ENCODE data around the gene MLPH. TPM values are rescaled to one million over a fixed set of nuclear protein-coding genes. Genes with fewer than 3 reads are reported as not detected.

MLPH gene
- total and polyA plus RNA-seq, 2 donors (not counting 1 experiment from before 2014, with no cell fraction given), result not detected

DNA sequence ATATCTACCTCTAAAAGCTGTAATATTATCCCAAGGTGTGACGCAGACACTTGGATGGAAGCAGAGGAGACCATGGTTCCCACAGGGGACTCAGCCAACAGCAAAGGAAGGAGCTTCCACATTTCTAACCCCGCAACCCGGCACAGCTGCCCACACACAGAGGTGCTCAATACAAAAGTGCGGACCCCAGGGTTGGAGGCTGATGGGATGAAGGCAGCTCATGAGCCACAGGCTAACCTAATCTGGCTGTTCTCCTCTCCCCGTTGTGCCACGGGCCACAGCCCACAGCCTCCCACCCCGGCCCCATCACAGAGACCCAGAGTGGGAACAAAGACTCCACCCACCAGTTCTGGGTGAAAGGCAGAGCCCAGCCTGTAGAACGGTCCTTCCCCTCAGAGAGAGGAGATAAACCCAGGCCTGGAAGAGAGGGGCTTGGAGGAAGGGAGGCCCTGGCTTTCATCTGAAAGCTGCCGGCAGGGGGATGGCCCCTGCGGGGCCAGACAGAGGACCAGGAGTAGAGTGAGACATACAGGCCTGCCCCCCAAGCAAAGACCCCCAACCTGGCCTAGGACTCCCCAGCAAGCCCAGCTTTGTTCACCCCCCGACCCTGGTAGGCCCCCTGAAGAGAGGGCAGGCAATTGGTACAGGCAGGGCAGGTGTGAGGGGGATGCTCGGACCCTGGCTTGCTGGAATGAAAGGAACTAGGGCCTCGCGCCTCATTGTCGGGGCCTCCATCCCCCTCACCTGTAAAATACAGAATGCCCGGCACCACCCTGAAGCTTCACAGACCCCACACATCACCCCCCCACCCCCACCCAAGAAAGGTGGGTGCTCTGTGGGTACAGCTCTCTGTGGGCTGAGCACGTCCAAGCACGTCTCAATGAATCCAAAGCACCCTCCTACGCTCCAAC lies 96.6 kb downstream of the MLPH start:
- intact Hi-C loops (cut with micrococcal nuclease), result loop anchor here (5.0 kb wide), 1 partner anchor 89 kb away; no protein-coding TSS in a partner anchor
- POLR2A ChIA-PET, result no interaction called here
- DNase-seq, result no peak
- CTCF ChIA-PET, result interaction anchor here (0.6 to 5.7 kb wide), 6 partner anchors 10 to 1253 kb away, joined by 3 to 88 read pairs (median 6); no protein-coding TSS in a partner anchor
- peaks cover 6% of the 10 kb centered on the region for H3K27me3 Mint-ChIP-seq
- no peak overlapping the region for H3K9ac ChIP-seq (ENCODE audit: low read length)
- H3K27ac Mint-ChIP-seq, result no peak overlapping the region
- no peak overlapping the region for H3K27ac ChIP-seq (ENCODE audit: low read length in 2 of 2)
- no peak overlapping the region for H3K4me3 Mint-ChIP-seq
- H3K27me3 ChIP-seq (replicated peaks in 1 of 4; ENCODE audit: control extremely low read depth in 1 of 4, control insufficient read depth in 3 of 4, insufficient read depth in 4 of 4, low read length in 3 of 4), result peaks cover 0 to 7% (median 0%) of the 10 kb centered on the region in 4 experiments
- TF ChIP-seq, protein P1, sequence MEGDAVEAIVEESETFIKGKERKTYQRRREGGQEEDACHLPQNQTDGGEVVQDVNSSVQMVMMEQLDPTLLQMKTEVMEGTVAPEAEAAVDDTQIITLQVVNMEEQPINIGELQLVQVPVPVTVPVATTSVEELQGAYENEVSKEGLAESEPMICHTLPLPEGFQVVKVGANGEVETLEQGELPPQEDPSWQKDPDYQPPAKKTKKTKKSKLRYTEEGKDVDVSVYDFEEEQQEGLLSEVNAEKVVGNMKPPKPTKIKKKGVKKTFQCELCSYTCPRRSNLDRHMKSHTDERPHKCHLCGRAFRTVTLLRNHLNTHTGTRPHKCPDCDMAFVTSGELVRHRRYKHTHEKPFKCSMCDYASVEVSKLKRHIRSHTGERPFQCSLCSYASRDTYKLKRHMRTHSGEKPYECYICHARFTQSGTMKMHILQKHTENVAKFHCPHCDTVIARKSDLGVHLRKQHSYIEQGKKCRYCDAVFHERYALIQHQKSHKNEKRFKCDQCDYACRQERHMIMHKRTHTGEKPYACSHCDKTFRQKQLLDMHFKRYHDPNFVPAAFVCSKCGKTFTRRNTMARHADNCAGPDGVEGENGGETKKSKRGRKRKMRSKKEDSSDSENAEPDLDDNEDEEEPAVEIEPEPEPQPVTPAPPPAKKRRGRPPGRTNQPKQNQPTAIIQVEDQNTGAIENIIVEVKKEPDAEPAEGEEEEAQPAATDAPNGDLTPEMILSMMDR (IDR thresholded peaks at IDR 0.05), result no peak
- TF ChIP-seq EZH2 (IDR thresholded peaks at IDR 0.05; ENCODE audit: borderline replicate concordance, insufficient read depth, low read depth, low read length, poor library complexity, severe bottlenecking), result no peak
- no peak overlapping the region for H2AFZ ChIP-seq (ENCODE audit: insufficient read depth, low read depth, low read length, poor library complexity, severe bottlenecking)
- no peak overlapping the region for H3K4me3 ChIP-seq (ENCODE audit: control extremely low read depth in 1 of 5, extremely low read depth in 1 of 5, insufficient read depth in 1 of 5, low read depth in 2 of 5, low read length in 4 of 5)
- no peak for ATAC-seq (ENCODE audit: low read depth)
- H4K20me1 ChIP-seq (ENCODE audit: control insufficient read depth, insufficient read depth, low read length, poor library complexity, severe bottlenecking), result no peaks in the 10 kb centered on the region
- no peaks in the 10 kb centered on the region for H3K36me3 ChIP-seq (replicated peaks in 1 of 2; ENCODE audit: control extremely low read depth in 1 of 2, control insufficient read depth in 1 of 2, extremely low read depth in 1 of 2, insufficient read depth in 2 of 2, low read length in 1 of 2)
- no peak overlapping the region for H3K4me2 ChIP-seq (replicated peaks; ENCODE audit: low read depth, low read length, poor library complexity, severe bottlenecking)
- WGBS (ENCODE audit: insufficient coverage), result 90% methylated on average over 10 of the region's 19 CpGs
- peaks cover 0 to 4% of the 10 kb centered on the region in 2 donors for H3K4me1 ChIP-seq (ENCODE audit: control insufficient read depth in 2 of 2, insufficient read depth in 2 of 2, low read length in 2 of 2)
- peaks cover 2% of the 10 kb centered on the region for H3K4me1 Mint-ChIP-seq
- peaks cover 0 to 4% (median 0%) of the 10 kb centered on the region in 3 donors for H3K9me3 ChIP-seq (ENCODE audit: control extremely low read depth in 1 of 3, control insufficient read depth in 2 of 3, insufficient read depth in 1 of 3, low read length in 2 of 3)
- no peaks in the 10 kb centered on the region for H3K79me2 ChIP-seq (ENCODE audit: control insufficient read depth, insufficient read depth, low read length)
- no peaks in the 10 kb centered on the region for H3K9me3 Mint-ChIP-seq (ENCODE audit: insufficient read depth)

Data from B cell (primary cell).